Right cardiac atrium (tissue), 5 donors: ENCODE data around the gene HDAC9. TPM values are rescaled to one million over a fixed set of nuclear protein-coding genes. Genes with fewer than 3 reads are reported as not detected.
A peak's percentile ranks its signal among the peaks of the same experiment; 100 is the strongest.

Source experiments
- ATAC-seq, 2 donors: fragments of 200-7000 bp; cut with Tn5 transposase; one replicate each; pipeline versions ENCODE4 v1.8.0 to v1.9.1; 2020; ENCODE audit warnings: moderate library complexity in 2 of 2, mild to moderate bottlenecking in 1 of 2
- DNase-seq, 3 donors: peaks; one replicate each; pipeline ENCODE4 v3.0.0-alpha.2; 2020
- H3K27ac ChIP-seq: one replicate; pipeline ENCODE4 v1.5.1; 2013; ENCODE audit warnings: mild to moderate bottlenecking, low read length, control low read depth, moderate library complexity
- H3K27me3 ChIP-seq: one replicate; pipeline ENCODE4 v1.6.1; 2013; ENCODE audit not compliant: control insufficient read depth, insufficient read depth
- H3K4me1 ChIP-seq: one replicate; pipeline ENCODE4 v1.6.1; 2013; ENCODE audit warnings: low read length; ENCODE audit not compliant: control insufficient read depth, insufficient read depth
- H3K4me3 ChIP-seq: one replicate; pipeline ENCODE4 v1.5.1; 2013; ENCODE audit warnings: low read length, control low read depth
- H3K9me3 ChIP-seq: one replicate; pipeline ENCODE4 v1.6.1; 2013; ENCODE audit warnings: low read length; ENCODE audit not compliant: control insufficient read depth
- WGBS: extraction: QIAGEN DNeasy Blood & Tissue Kit; methylation state at CpG from one replicate; pipeline ENCODE4 v1.1.7; 2013; 5-methylcytosine and 5-hydroxymethylcytosine counted together
- intact Hi-C, 4 donors: fragments of 100-400 bp; cut with DNase I; formaldehyde crosslinking; loops; one replicate each; pipeline versions ENCODE4 v1.11.0 to v1.14.0; 2022 to 2023
- polyA plus RNA-seq: library from polyadenylated mRNA; stranded (reverse); fragments of 200-250 nt; gene quantifications from one replicate; pipeline ENCODE4 v1.2.3, GENCODE V29; 2013
- total RNA-seq, 4 donors: library from RNA; stranded (reverse); fragmentation: NEBNext Ultra II Directional; extraction: Animal tissue kit (Norgen Biotek cat#: 25700); gene quantifications; one replicate each; pipeline ENCODE4 v1.2.1, GENCODE V29; 2021
- donor health status: healthy with polysubstance abuse.
- donor health status: DM: no; HTN: yes; CAD: no.
- donor health status: DM: no; HTN: no; CAD: no.
- donor health status: DM: no; HTN: yes; CAD: no; lungs with severe emphysema.
- donor health status: DM: yes; HTN: yes; CAD: no.

The HDAC9 gene
- total and polyA plus RNA-seq, 5 donors = 5.5 to 42.2 (median 22.6) TPM

DNA sequence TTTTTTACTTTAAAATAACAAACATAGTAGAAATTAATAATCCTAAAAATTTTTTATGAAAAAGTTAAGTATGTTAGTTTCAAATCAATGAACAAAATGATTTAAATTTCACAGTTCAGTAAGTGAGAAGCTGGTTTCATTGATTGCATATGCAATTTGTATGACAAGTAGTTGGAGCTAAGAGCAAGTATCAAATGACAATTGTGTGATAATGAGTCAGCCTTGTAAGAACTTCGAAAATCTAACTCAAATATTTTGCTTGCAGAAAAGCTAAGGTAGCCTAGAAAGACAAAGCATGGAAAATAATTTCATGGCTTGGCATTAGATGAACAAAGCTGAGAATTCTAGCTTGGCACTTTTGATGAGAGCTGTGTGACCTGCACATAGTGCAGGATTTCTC lies 111.5 kb downstream of the HDAC9 start:
- Histone ChIP-seq H3K9me3 (no peaks in the 10 kb centered on the region), H3K4me1 (no peaks in the 10 kb centered on the region), H3K27me3 (no peaks in the 10 kb centered on the region), H3K27ac (no peak overlapping the region), H3K4me3 (no peak overlapping the region)
- ATAC-seq (no peak), DNase-seq (no peak)
- intact Hi-C loops = no loop called here
- 86% methylated on average over 1 of the region's 1 CpG for WGBS

DNA sequence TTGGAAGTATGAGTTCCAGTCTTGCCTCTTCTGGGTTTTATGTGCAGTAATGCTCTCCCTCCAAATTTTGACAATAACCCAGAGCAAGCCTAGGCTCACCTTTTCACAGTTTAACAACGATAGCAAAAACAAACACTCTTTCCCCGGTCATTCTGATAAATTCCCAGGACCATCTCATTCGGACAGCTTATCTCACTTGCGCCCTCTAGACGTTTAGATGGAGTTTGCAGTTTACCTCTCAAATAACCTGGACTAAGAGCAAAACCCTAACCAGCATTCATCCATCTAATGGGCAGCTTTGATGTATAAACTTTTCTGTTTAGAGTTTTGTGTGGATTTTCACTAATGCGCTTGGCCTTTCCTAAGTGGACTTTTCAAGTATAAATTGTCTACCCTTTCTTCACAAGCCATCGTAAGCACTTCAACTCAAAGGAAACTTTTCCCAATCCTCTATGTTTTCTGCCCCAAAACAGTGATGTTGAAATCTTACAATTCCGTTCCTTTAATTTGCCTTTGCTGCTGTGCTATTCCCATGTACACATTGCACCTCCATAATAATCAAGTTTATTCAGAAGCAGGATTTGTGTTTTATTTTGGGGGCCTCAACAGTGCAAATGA lies 114.9 kb downstream of the HDAC9 start:
- Histone ChIP-seq H3K27ac (no peak overlapping the region), H3K4me1 (no peaks in the 10 kb centered on the region), H3K27me3 (no peaks in the 10 kb centered on the region), H3K9me3 (no peaks in the 10 kb centered on the region), H3K4me3 (no peak overlapping the region)
- intact Hi-C loops = no loop called here
- DNase-seq = no peak
- WGBS = 56% methylated on average over 8 of the region's 8 CpGs
- ATAC-seq = no peak

DNA sequence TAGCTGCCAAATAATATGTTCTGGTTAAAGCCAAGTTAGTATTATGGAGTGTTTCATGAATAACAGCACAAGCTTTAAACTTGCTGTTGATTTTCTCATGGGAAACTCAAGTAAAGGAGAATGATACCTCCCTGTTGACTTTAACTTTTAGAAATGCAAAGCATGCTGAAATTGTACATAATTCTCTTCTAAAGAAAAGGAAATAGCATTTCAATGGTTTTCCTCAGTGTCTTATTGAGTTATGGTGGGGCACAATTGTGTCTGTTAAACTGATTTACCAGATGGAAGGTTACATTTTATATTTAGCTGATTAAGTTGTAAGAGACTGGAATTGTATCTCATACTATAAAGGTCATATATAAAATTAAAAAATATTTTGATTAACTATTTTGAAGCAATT lies 119.3 kb downstream of the HDAC9 start:
- Histone ChIP-seq H3K9me3 (no peaks in the 10 kb centered on the region), H3K27me3 (no peaks in the 10 kb centered on the region), H3K4me1 (no peaks in the 10 kb centered on the region), H3K4me3 (no peak overlapping the region), H3K27ac (no peak overlapping the region)
- intact Hi-C loops = no loop called here
- DNase-seq (no peak), ATAC-seq (no peak)

DNA sequence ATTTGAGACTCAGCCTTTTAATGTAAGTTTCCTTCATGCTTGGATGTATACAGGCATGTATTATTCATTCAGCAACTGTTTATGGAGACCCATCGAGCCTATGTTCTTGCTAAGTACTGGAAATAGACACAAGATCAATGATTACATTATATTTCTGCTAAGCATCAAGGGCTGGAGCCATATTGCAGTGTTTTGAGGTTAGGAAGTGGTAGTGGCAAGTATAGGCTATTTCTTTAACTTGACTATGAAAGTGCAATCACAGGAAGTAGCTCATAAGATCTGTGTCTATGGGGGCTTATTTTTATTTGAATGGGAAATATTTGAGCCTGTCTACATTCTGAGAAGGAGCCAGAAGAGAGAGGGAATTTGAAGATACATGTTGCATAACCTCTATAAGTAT lies 123.8 kb downstream of the HDAC9 start:
- Histone ChIP-seq H3K27me3 (no peaks in the 10 kb centered on the region), H3K4me3 (no peak overlapping the region), H3K27ac (no peak overlapping the region), H3K4me1 (no peaks in the 10 kb centered on the region), H3K9me3 (no peaks in the 10 kb centered on the region)
- no peak for ATAC-seq
- 68% methylated on average over 1 of the region's 1 CpG for WGBS
- intact Hi-C loops = no loop called here
- DNase-seq = no peak

DNA sequence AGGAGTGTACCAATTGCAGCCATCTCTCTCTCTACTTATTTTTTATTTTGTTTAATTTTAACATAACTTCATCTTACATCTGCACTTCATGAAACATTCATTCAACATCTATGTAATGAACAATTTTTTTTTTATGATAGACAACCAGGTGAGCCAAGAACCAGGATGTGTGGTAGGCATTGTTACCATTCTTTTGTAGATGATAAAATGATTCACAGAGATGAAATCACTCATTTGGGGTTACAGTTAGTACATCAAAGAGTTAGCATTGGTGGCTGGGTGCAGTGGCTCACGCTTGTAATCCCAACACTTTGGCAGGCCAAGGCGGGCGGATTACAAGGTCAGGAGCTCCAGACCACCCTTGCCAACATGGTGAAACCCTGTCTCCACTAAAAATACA lies 127.8 kb downstream of the HDAC9 start:
- Histone ChIP-seq H3K4me1 (no peaks in the 10 kb centered on the region), H3K4me3 (no peak overlapping the region), H3K27me3 (no peaks in the 10 kb centered on the region), H3K9me3 (no peaks in the 10 kb centered on the region), H3K27ac (no peak overlapping the region)
- intact Hi-C loops = no loop called here
- ATAC-seq (no peak), DNase-seq (no peak)
- WGBS = 93% methylated on average over 3 of the region's 3 CpGs

DNA sequence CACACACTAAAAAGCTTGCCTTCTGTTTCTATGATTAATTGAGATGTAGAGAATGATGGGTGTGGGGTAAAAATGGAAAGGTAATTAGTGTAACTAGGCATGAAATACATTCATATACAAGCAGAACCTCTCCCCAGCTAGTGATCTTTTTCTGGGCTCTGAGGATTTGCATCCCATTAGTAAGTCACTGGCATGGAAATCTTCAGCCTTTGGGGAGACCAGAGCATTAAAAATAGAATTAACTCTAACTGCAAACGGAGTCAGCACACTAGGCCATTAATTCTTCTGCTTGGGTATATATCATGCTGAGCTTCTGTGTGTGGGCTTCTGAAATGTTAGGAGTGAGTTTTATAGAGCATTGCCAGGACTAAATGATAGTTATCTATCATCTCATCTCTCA lies 128.9 kb downstream of the HDAC9 start:
- Histone ChIP-seq H3K27ac (no peak overlapping the region), H3K9me3 (no peaks in the 10 kb centered on the region), H3K4me3 (no peak overlapping the region), H3K27me3 (no peaks in the 10 kb centered on the region), H3K4me1 (no peaks in the 10 kb centered on the region)
- DNase-seq (no peak), ATAC-seq (no peak)
- intact Hi-C loops = no loop called here
- WGBS = 66% methylated on average over 1 of the region's 1 CpG

DNA sequence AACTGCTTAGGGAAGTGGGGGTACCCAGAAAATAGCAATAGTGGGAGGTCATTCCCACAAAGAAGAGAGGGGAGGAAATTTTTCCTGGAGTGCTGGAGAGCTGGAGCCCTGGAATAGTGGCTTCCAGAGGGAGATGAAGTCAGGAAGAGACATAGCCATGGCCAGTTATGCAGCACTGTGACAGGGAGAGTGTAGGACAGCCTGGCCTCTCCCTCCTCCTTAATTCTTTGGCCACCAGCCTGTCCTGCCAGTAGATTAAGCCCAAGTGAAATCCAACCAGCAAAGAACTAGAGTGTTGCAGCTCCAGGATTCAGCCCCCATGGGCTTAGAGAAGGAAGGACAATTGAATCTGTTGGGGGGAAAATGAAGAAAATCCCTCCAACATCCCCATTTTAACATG lies 130.5 kb downstream of the HDAC9 start:
- H3K4me1 ChIP-seq = no peaks in the 10 kb centered on the region
- H3K9me3 ChIP-seq = no peaks in the 10 kb centered on the region
- DNase-seq = no peak
- no peak overlapping the region for H3K4me3 ChIP-seq
- H3K27me3 ChIP-seq = no peaks in the 10 kb centered on the region
- intact Hi-C loops = no loop called here
- H3K27ac ChIP-seq = no peak overlapping the region
- ATAC-seq = peak in 1 of 2 donors; percentile 62

DNA sequence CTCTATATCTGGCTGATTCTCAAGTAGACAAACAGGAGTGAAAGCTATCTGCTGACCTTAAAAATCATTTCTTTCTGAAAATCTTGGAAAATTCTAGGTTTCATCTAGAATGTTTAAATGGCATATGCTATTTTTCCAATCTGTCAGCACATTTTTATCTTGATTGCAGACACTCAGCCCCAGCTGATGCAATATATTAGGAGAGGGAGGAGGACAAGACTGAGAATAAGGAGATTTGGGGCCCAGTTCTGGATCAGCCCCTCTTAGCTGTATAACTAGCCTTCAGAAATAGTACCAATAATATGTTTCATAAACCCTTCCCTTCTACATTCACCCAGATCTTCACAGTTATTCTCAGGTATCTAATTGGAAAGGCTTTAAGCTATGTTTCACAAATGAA lies 131.2 kb downstream of the HDAC9 start:
- no peaks in the 10 kb centered on the region for H3K9me3 ChIP-seq
- no peaks in the 10 kb centered on the region for H3K4me1 ChIP-seq
- no peak overlapping the region for H3K4me3 ChIP-seq
- H3K27ac ChIP-seq = no peak overlapping the region
- intact Hi-C loops = no loop called here
- ATAC-seq = no peak
- H3K27me3 ChIP-seq = no peaks in the 10 kb centered on the region
- DNase-seq = no peak

DNA sequence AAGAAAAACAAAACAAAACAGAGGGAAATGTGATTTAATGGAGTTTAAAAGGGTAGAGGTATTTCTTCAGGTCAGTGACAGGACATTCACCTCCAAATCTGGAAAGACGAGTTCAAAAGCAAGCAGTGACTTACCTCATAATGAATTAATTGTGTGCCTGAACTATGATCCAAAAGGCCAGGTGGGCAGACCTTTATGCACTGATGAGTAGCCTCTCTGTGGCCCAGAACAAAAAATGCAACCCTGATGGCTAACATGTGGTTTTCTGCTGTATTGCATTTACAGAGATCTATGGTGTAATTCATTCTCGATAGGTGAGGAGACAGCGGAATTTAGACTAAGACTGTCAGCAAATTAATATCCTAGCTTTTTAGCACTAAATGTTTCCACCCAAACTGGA lies 142.0 kb downstream of the HDAC9 start:
- intact Hi-C loops = no loop called here
- H3K4me3 ChIP-seq = no peak overlapping the region
- no peak for ATAC-seq
- H3K27ac ChIP-seq = no peak overlapping the region
- H3K27me3 ChIP-seq = no peaks in the 10 kb centered on the region
- DNase-seq = no peak
- no peaks in the 10 kb centered on the region for H3K9me3 ChIP-seq
- H3K4me1 ChIP-seq = no peaks in the 10 kb centered on the region
- over 99% methylated on average over 3 of the region's 3 CpGs for WGBS

DNA sequence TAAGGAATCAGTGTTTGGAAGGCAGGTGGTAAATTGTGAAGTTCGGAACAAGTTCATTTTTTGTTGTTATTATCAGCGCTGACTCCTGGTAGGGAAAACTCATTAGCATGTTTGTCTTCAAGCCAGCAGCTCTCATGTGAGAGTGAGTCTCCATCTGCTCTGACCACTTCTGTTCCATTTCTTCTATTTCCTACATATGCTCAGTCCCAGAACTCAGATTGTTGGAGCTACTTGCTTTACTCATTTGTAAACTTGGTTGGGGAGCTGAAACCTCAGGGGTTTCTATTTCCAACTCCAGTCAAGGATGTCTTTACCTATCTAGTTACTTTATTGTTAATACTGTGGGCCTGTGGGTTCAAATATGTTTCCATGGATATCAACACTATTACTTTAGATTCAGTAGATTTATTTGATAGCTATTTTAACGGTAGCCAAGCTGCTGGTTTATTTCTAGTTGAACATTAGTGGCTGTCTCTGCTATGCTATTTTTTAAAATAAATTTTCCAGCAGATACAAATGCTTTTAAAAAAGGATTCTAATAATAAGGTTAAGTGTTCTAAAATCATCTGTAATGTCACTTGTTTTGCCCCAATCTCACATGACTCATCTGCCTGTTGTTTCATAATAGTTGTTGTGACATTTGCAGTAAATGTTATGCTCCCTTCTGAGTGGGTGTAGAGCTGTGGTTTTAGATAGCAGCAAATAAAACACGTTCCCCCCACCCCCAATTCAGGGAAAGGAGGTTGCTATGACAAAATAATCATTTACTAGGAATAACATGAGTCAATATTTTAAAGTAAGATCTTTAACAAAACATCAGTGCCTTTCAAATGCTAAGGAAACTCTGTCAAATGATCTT lies 143.3 kb downstream of the HDAC9 start:
- no peak overlapping the region for H3K4me3 ChIP-seq
- ATAC-seq = peak in 1 of 2 donors; percentile 62
- no peaks in the 10 kb centered on the region for H3K4me1 ChIP-seq
- DNase-seq = no peak
- WGBS = 53% methylated on average over 4 of the region's 4 CpGs
- no peak overlapping the region for H3K27ac ChIP-seq
- no peaks in the 10 kb centered on the region for H3K9me3 ChIP-seq
- no peaks in the 10 kb centered on the region for H3K27me3 ChIP-seq
- intact Hi-C loops = no loop called here

DNA sequence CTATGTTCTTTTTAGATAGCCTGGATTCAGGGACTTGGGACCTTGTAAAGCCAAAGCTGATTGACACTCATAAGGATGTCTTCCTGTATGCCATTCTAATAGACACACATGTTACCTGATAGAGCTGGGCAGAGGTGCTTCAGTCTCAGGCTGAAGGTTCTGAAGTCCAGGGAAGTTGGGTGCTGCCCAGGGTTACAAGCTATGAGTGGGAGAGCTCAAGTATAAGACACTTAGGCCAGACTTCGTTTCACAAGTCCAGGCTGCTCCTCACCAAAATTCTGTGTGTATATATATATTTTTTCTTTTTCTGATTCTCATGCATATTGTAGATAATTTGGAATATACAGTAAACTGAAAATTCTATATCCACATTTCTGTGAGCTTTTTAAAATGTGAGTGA lies 144.2 kb downstream of the HDAC9 start:
- DNase-seq (no peak), ATAC-seq (no peak)
- no peaks in the 10 kb centered on the region for H3K4me1 ChIP-seq
- intact Hi-C loops = no loop called here
- H3K27ac ChIP-seq = no peak overlapping the region
- 93% methylated on average over 1 of the region's 1 CpG for WGBS
- no peaks in the 10 kb centered on the region for H3K27me3 ChIP-seq
- no peak overlapping the region for H3K4me3 ChIP-seq
- no peaks in the 10 kb centered on the region for H3K9me3 ChIP-seq
